HEK293T (cell line): Measurements from ENCODE around the gene IDI2.
A peak's percentile ranks its signal among the peaks of the same experiment; 100 is the strongest.

Source experiments
- CTCF ChIA-PET: fragments of 350-600 bp; formaldehyde crosslinking; extraction: SDS; loops from one replicate; lab custom pipeline; 2021; ENCODE audit warnings: antibody characterized with exemption, inconsistent platforms; lab: Yijun Ruan, JAX
- POLR2A ChIA-PET: fragments of 350-600 bp; formaldehyde crosslinking; extraction: SDS; loops from one replicate; lab custom pipeline; 2020; ENCODE audit warnings: antibody characterized with exemption, inconsistent platforms; lab: Yijun Ruan, JAX
- DNase-seq: peaks from one replicate; pipeline ENCODE4 v3.0.0; 2012; ENCODE audit warnings: mixed read lengths; ENCODE audit errors: extremely low spot score
- ARNT ChIP-seq: fragments of 450-650 bp; IDR thresholded peaks from 2 replicates; pipeline ENCODE4 v1.6.1; 2017; ENCODE audit warnings: mild to moderate bottlenecking
- BHLHE40 ChIP-seq: fragments of 450-650 bp; IDR thresholded peaks from 2 replicates; pipeline ENCODE4 v1.6.1; 2016; ENCODE audit warnings: mild to moderate bottlenecking, moderate library complexity, borderline replicate concordance
- CTBP1 ChIP-seq: fragments of 450-650 bp; IDR thresholded peaks from 2 replicates; pipeline ENCODE4 v1.6.1; 2016; ENCODE audit warnings: borderline replicate concordance
- ELF4 ChIP-seq: fragments of 450-650 bp; IDR thresholded peaks from 2 replicates; pipeline ENCODE4 v1.6.1; 2017; ENCODE audit warnings: antibody characterized with exemption
- FOXA1 ChIP-seq: fragments of 450-650 bp; IDR thresholded peaks from 2 replicates; pipeline ENCODE4 v1.6.1; 2016; ENCODE audit warnings: mild to moderate bottlenecking
- FOXK2 ChIP-seq: fragments of 450-650 bp; IDR thresholded peaks from 2 replicates; pipeline ENCODE4 v1.6.1; 2016; ENCODE audit warnings: mild to moderate bottlenecking
- FOXM1 ChIP-seq: fragments of 450-650 bp; IDR thresholded peaks from 2 replicates; pipeline ENCODE4 v1.6.1; 2017; ENCODE audit warnings: mild to moderate bottlenecking, borderline replicate concordance
- HDGF ChIP-seq: fragments of 450-650 bp; IDR thresholded peaks from 2 replicates; pipeline ENCODE4 v1.6.1; 2017; ENCODE audit warnings: antibody characterized with exemption, borderline replicate concordance
- L3MBTL2 ChIP-seq: fragments of 450-650 bp; conservative IDR thresholded peaks from 2 replicates; pipeline ENCODE4 v1.6.1; 2016; ENCODE audit warnings: mild to moderate bottlenecking
- LEF1 ChIP-seq: fragments of 450-650 bp; IDR thresholded peaks from 2 replicates; pipeline ENCODE4 v1.6.1; 2017; ENCODE audit warnings: mild to moderate bottlenecking, borderline replicate concordance
- NFRKB ChIP-seq: fragments of 450-650 bp; IDR thresholded peaks from 2 replicates; pipeline ENCODE4 v1.6.1; 2016; ENCODE audit warnings: mild to moderate bottlenecking, moderate library complexity
- SP1 ChIP-seq: fragments of 450-650 bp; IDR thresholded peaks from 2 replicates; pipeline ENCODE4 v1.6.1; 2017
- SUZ12 ChIP-seq: fragments of 450-650 bp; IDR thresholded peaks from 2 replicates; pipeline ENCODE4 v1.6.1; 2016; ENCODE audit warnings: mild to moderate bottlenecking
- TARDBP ChIP-seq: fragments of 450-650 bp; IDR thresholded peaks from 2 replicates; pipeline ENCODE4 v1.6.1; 2016
- ZNF384 ChIP-seq: fragments of 450-650 bp; IDR thresholded peaks from 2 replicates; pipeline ENCODE4 v1.6.1; 2016
- TF ChIP-seq, protein P1 (sequence below): fragments of 450-650 bp; IDR thresholded peaks from 2 replicates; pipeline ENCODE4 v1.6.1; 2016

Gene IDI2

DNA sequence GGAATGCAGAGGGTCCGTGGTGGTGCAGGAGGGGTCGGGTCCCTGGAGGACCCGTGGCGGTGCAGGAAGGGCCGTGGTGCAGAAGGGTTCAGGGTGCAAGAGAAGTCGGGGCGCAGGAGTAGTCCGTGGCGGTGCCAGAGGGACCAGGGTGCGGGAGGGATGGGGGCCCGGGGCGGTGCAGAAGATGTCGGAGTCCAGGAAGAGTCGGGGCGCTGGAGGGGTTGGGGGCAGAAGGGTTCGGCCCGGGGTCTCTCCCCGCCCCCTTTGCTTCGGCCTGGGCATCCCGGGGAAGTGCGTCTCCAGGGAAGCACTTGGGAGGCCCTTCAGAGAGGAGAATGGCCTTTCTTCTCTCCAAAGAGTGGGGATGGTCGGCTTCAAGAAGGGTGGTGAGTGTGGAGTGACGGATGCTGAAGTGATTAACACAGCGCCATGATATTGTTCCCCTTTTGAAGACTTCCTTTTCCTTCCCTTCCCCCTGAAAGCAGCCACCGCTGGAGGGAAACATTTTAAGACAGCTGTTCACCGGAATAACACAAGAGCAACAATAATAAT is 31.5 kb upstream of the IDI2 start:
- POLR2A ChIA-PET, result interaction anchor here (1.0 kb wide), 1 partner anchor 8 kb away, joined by 3 read pairs; the partner anchor contains the start of gene IDI1
- peak; percentile 15 for DNase-seq
- no peak for TF ChIP-seq FOXM1
- CTCF ChIA-PET, result no interaction called here

DNA sequence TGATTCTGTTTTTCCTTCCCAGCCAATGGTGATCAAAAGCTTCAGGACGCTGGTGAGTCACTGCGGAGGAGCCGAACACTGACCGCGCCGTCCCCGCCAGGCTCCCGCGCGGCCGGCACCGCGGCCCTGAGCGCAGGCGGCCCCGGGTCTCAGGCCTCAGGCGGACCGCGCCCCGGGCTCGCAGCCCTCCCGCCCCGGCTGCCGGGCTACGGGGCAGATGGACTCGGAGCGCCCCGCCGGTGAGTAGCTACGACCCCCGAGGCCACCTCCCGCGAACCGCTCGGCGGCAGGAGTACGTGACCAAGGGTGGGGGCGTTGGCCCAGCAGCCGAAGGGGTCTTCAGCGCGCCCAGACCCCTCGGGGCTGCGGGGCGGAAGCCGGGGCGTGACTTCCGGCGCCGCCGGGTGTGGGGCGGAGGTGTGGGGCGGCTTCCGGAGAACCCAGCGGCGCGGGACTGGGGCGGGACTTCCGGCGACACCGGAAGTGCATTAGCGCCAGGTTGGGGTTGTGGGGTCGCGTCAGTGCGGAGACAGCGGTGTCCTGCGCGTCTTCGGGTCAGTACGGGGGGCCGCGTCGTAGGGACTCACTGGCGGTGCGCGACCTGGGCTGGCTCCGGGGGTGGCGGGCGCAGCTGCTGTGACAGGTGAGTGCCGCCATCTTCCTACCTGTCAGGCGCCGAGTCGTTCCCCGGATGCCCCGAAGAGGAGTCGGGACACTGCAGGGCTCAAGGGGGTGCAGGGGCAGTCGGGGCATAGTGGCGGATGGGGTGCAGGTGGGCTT is 30.9 kb upstream of the IDI2 start, which contains the start of gene WDR37:
TSS of gene WDR37 (plus strand) at position 60 of the 780 bp plus-strand sequence. CDS start 15,771 bp downstream, outside the sequence.
- peak; percentile 91 for DNase-seq
- CTCF ChIA-PET, result no interaction called here

DNA sequence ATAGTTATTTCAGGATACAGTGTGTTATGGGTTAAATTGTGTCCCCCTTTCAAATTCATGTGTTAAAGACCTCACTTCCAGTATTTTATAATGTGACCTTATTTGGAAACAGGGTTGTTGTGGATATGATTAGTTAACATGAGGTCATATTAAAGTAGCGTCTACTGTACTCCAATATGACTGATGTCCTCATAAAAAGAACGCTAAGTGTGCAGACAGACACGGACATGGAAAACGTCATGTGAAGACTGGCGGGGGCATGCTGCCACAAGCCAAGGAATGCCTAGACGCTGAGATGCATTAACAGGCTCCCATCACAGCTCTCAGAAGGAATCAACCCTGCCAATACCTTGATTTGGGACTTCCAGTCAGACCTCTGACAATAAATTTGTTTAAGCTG is 29.0 kb upstream of the IDI2 start:
- ChIA-PET CTCF (no interaction called here), POLR2A (no interaction called here)
- TF ChIP-seq LEF1 (no peak), SUZ12 (no peak), NFRKB (no peak), ZNF384 (no peak), SP1 (no peak), FOXK2 (no peak), ARNT (peak; percentile 94), BHLHE40 (no peak), CTBP1 (peak; percentile 92)
- TF ChIP-seq, protein P1, sequence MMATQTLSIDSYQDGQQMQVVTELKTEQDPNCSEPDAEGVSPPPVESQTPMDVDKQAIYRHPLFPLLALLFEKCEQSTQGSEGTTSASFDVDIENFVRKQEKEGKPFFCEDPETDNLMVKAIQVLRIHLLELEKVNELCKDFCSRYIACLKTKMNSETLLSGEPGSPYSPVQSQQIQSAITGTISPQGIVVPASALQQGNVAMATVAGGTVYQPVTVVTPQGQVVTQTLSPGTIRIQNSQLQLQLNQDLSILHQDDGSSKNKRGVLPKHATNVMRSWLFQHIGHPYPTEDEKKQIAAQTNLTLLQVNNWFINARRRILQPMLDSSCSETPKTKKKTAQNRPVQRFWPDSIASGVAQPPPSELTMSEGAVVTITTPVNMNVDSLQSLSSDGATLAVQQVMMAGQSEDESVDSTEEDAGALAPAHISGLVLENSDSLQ, result peak; percentile 92
- peak; percentile 26 for DNase-seq

More for the DNA sequence above, 30.9 kb upstream of the IDI2 start, which contains the start of gene WDR37:
- TF ChIP-seq HDGF (no peak), ARNT (peak; percentile 72), NFRKB (no peak), L3MBTL2 (no peak), BHLHE40 (no peak), ELF4 (peak; percentile 73), SP1 (no peak), FOXM1 (no peak), ZNF384 (no peak), TARDBP (no peak), CTBP1 (no peak), LEF1 (peak; percentile 57), FOXK2 (no peak), FOXA1 (no peak), SUZ12 (no peak)
- TF ChIP-seq, protein P1, result peak; percentile 43
- POLR2A ChIA-PET, result no interaction called here

DNA sequence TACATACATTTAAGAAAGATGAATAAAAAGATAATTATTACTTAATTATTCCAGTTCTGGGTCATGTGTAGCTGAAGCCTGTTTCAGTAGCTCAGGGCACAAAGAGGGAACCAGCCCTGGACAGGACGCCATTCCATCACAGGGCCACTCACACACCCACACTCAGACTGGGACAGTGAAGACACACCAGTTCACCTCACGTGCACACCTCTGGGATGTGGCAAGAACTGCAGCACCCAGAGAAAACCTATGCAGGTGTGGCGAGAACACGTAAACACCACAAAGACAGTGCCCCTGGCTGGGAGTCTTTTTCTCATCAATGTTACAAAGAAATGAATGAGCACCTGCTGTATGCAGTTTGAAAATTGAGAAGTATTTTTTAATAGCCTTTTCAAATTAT is 24.9 kb upstream of the IDI2 start:
- DNase-seq, result no peak
- ChIA-PET CTCF (interaction anchor here (0.6 kb wide), 1 partner anchor 158 kb away, joined by 3 read pairs; no protein-coding TSS in a partner anchor), POLR2A (no interaction called here)
- no peak for TF ChIP-seq LEF1

DNA sequence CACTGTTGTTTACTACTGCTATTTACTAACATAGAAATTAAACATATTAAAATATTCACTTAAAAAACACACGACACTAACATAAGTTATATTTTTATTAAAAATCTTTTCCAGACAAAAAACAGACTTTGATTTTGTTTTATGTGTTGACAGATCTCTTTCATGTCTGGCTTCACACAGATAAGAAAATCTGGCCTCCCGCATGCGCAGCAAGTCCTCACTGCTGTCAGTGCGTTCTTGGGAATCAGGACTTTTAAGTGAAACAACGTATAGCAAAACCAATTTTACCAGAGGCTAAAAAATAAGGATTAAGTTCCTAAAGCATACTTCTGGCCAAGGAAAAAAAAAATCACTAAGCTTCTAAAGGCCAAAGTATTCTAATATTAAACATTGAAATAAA is 24.5 kb upstream of the IDI2 start:
- no peak for DNase-seq
- TF ChIP-seq NFRKB, result no peak
- no peak for TF ChIP-seq L3MBTL2
- no peak for TF ChIP-seq SUZ12
- no peak for TF ChIP-seq HDGF
- TF ChIP-seq ZNF384, result no peak
- no peak for TF ChIP-seq TARDBP
- no peak for TF ChIP-seq BHLHE40
- POLR2A ChIA-PET, result no interaction called here
- CTCF ChIA-PET, result no interaction called here

DNA sequence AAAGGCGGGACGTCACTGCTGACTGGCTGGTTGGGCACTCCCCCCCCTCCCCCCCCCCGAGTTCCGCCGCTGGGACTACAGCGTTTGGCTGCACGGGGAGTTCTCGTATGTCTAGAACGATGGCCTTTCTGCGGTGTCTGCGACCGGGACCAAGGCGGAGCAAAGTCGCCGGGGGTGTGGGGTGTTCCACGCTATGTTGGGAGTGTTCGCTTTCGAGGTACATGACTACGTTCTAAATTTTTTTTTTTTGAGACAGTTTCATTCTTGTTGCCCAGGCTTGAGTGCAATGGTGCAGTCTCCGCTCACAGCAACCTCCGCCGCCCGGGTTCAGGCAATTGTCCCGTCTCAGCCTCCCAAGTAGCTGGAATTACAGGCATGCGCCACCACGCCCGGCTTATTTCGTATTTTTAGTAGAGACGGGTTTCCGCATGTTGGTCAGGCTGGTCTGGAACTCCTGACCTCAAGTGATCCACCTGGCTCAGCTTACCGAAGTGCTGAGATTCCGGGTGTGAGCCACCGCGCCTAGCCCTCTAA is 23.8 kb upstream of the IDI2 start:
- POLR2A ChIA-PET, result interaction anchor here (0.6 to 1.8 kb wide), 16 partner anchors 8 to 361 kb away, joined by 3 to 12 read pairs (median 4); partner anchors contain the start of gene GTPBP4
- TF ChIP-seq, protein P1, result 0 out of 2 replicates have a peak, but pooled peaks have one; percentile 33
- no peak for TF ChIP-seq HDGF

More for the DNA sequence above, 23.8 kb upstream of the IDI2 start:
- DNase-seq, result no peak
- CTCF ChIA-PET, result interaction anchor here (0.5 to 0.6 kb wide), 2 partner anchors 16 to 538 kb away, joined by 3 read pairs; no protein-coding TSS in a partner anchor
